H1 (cell line): ENCODE results near the gene GMNN.

ENCODE experiments used
- ATF3 ChIP-seq: IDR thresholded peaks from 2 replicates; pipeline ENCODE4 v1.6.1; 2011; ENCODE audit warnings: low read depth, mild to moderate bottlenecking, low read length; ENCODE audit not compliant: insufficient read depth
- BACH1 ChIP-seq: IDR thresholded peaks from 2 replicates; pipeline ENCODE4 v1.6.1; 2012; ENCODE audit warnings: low read length, improper control_type of control experiment
- CREB1 ChIP-seq: IDR thresholded peaks from 2 replicates; pipeline ENCODE4 v1.6.1; 2012; ENCODE audit warnings: inconsistent platforms
- CTCF ChIP-seq, 3 experiments: IDR thresholded peaks; 1 replicate in 2 of 3; 2 replicates in 1 of 3; pipeline versions ENCODE4 v1.5.1 to v1.6.1; 2011; ENCODE audit warnings: low read length in 3 of 3, mild to moderate bottlenecking in 3 of 3, inconsistent platforms in 2 of 3, low read depth in 1 of 3, moderate library complexity in 1 of 3; ENCODE audit not compliant: insufficient read depth in 1 of 3; ENCODE audit errors: control extremely low read depth in 1 of 3
- EGR1 ChIP-seq: IDR thresholded peaks from 2 replicates; pipeline ENCODE4 v1.6.1; 2011; ENCODE audit warnings: low read depth, low read length, borderline replicate concordance
- EZH2 ChIP-seq: fragments of 200-600 bp; sonication (generic); IDR thresholded peaks from 2 replicates; pipeline ENCODE4 v1.7.1; 2012; ENCODE audit warnings: low read depth, mild to moderate bottlenecking, moderate library complexity, low read length, inconsistent platforms; ENCODE audit not compliant: severe bottlenecking
- MAX ChIP-seq: IDR thresholded peaks from 2 replicates; pipeline ENCODE4 v1.6.1; 2012; ENCODE audit warnings: inconsistent platforms
- NRF1 ChIP-seq: IDR thresholded peaks from 2 replicates; pipeline ENCODE4 v1.6.1; 2011; ENCODE audit warnings: mild to moderate bottlenecking, low read depth, low read length, improper control_type of control experiment
- POLR2A ChIP-seq, 2 experiments: IDR thresholded peaks; 1 replicate in 1 of 2; 2 replicates in 1 of 2; pipeline ENCODE4 v1.6.1; 2011; ENCODE audit warnings: low read depth in 2 of 2, low read length in 2 of 2, mild to moderate bottlenecking in 2 of 2; ENCODE audit errors: control extremely low read depth in 1 of 2
- POLR2AphosphoS5 ChIP-seq: IDR thresholded peaks from 2 replicates; pipeline ENCODE4 v1.6.1; 2011; ENCODE audit warnings: low read depth, low read length
- RNF2 ChIP-seq: fragments of 200-900, 300-1000 bp; sonication (generic); IDR thresholded peaks from 2 replicates; pipeline ENCODE4 v1.7.1; 2016; ENCODE audit warnings: borderline replicate concordance, low read depth, mild to moderate bottlenecking, antibody characterized with exemption, low read length; ENCODE audit not compliant: poor library complexity, severe bottlenecking; ENCODE audit errors: missing control alignments
- SIX5 ChIP-seq: IDR thresholded peaks from 2 replicates; pipeline ENCODE4 v1.6.1; 2011; ENCODE audit warnings: mild to moderate bottlenecking, low read depth, low read length
- SP1 ChIP-seq: IDR thresholded peaks from 2 replicates; pipeline ENCODE4 v1.6.1; 2011; ENCODE audit warnings: low read depth, low read length
- TAF1 ChIP-seq: IDR thresholded peaks from 2 replicates; pipeline ENCODE4 v1.6.1; 2011; ENCODE audit warnings: mild to moderate bottlenecking, low read depth, low read length

GRCh38 chr6:24760210-24760609 lies 14.5 kb upstream of the GMNN start:
- no peak for TF ChIP-seq RNF2
- TF ChIP-seq EZH2 = no peak
- no peak for TF ChIP-seq SIX5
- no peak for TF ChIP-seq SP1
- no peak for TF ChIP-seq POLR2A (IDR thresholded peaks at IDR 0.05; ENCODE audit: control extremely low read depth in 1 of 2, low read depth in 2 of 2, low read length in 2 of 2)
- TF ChIP-seq CTCF (IDR thresholded peaks at IDR 0.05; ENCODE audit: control extremely low read depth in 1 of 3, insufficient read depth in 1 of 3, low read depth in 1 of 3, low read length in 3 of 3) = no peak
- TF ChIP-seq BACH1 = no peak
- no peak for TF ChIP-seq MAX
- TF ChIP-seq POLR2AphosphoS5 = no peak
- no peak for TF ChIP-seq NRF1
- TF ChIP-seq CREB1 = no peak
- TF ChIP-seq EGR1 = no peak
- no peak for TF ChIP-seq ATF3
- no peak for TF ChIP-seq TAF1
